DND-41 (cell line): ENCODE measurements around the gene SEC24C.

Experiments used
- EZH2 ChIP-seq: IDR thresholded peaks from 3 replicates; pipeline ENCODE4 v1.6.1; 2012; ENCODE audit warnings: borderline replicate concordance, low read depth, mild to moderate bottlenecking, moderate library complexity, low read length, inconsistent platforms; ENCODE audit not compliant: severe bottlenecking
- TF ChIP-seq, protein P1 (sequence below): IDR thresholded peaks from 2 replicates; pipeline ENCODE4 v1.5.1; 2012; ENCODE audit warnings: borderline replicate concordance, low read length, moderate library complexity, mild to moderate bottlenecking; ENCODE audit not compliant: poor library complexity, severe bottlenecking; ENCODE audit errors: extremely low read depth

DNA sequence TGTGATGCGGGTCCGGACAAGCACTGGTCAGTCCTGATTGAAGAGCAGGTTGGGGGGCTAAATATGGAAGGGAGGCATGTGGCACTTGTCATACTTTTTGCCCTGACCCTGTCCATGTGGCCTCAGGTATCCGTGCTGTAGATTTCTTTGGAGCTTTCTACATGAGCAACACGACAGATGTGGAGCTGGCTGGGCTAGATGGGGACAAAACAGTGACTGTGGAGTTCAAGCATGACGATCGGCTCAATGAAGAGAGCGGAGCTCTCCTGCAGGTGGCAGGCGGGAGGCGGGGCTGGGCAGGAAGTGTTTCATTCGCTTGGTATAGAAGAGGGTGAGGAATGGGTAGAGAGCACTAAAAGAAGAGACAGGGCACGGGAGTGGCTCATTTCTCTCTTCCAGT lies 24.7 kb downstream of the SEC24C start:
- TF ChIP-seq, protein P1, sequence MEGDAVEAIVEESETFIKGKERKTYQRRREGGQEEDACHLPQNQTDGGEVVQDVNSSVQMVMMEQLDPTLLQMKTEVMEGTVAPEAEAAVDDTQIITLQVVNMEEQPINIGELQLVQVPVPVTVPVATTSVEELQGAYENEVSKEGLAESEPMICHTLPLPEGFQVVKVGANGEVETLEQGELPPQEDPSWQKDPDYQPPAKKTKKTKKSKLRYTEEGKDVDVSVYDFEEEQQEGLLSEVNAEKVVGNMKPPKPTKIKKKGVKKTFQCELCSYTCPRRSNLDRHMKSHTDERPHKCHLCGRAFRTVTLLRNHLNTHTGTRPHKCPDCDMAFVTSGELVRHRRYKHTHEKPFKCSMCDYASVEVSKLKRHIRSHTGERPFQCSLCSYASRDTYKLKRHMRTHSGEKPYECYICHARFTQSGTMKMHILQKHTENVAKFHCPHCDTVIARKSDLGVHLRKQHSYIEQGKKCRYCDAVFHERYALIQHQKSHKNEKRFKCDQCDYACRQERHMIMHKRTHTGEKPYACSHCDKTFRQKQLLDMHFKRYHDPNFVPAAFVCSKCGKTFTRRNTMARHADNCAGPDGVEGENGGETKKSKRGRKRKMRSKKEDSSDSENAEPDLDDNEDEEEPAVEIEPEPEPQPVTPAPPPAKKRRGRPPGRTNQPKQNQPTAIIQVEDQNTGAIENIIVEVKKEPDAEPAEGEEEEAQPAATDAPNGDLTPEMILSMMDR = peak; percentile 7
- TF ChIP-seq EZH2 = no peak
